ENCODE results near the gene TAS2R13. TPM values are rescaled to one million over a fixed set of nuclear protein-coding genes. Genes with fewer than 3 reads are reported as not detected.

The TAS2R13 gene
- total RNA-seq, 1 donor from 2014 or later: 2.0 TPM

DNA sequence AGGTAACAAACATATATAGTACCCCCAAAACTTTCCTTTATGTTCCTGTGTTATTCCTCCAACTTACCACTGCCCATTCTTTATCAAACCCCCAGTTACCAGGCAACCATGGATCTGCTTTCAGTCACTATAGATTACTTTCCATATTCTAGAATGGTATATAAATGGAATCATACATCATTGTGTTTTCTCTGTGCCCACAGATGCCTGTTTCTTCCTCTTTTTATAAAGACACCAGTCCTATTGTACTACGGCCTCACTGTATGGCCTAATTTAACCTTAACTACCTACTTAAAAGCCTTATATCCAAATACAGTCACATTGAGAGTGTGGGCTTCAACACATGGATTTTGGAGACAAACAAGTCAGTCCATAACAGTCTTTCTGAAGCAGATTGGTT lies 27.1 kb upstream of the TAS2R13 start:
- Histone ChIP-seq H3F3A (ENCODE audit: low read depth) (no peaks in the 10 kb centered on the region), H3K4me1 (no peaks in the 10 kb centered on the region), H3K79me2 (ENCODE audit: low read depth) (no peaks in the 10 kb centered on the region), H3K4me2 (no peak overlapping the region), H4K20me1 (ENCODE audit: low read depth) (no peaks in the 10 kb centered on the region), H3K4me3 (no peak overlapping the region), H3K9me3 (ENCODE audit: low read depth) (no peaks in the 10 kb centered on the region), H3K36me3 (no peaks in the 10 kb centered on the region), H3K9ac (no peak overlapping the region), H3K27ac (no peak overlapping the region), H3K27me3 (no peaks in the 10 kb centered on the region), H2AFZ (replicated peaks) (no peak overlapping the region)
- peaks cover 2% of the 10 kb centered on the region for H3K36me3 Mint-ChIP-seq
- TF ChIP-seq EZH2phosphoT487 (IDR thresholded peaks at IDR 0.05) (no peak), EZH2 (IDR thresholded peaks at IDR 0.05) (no peak)
- TF ChIP-seq, protein P1, sequence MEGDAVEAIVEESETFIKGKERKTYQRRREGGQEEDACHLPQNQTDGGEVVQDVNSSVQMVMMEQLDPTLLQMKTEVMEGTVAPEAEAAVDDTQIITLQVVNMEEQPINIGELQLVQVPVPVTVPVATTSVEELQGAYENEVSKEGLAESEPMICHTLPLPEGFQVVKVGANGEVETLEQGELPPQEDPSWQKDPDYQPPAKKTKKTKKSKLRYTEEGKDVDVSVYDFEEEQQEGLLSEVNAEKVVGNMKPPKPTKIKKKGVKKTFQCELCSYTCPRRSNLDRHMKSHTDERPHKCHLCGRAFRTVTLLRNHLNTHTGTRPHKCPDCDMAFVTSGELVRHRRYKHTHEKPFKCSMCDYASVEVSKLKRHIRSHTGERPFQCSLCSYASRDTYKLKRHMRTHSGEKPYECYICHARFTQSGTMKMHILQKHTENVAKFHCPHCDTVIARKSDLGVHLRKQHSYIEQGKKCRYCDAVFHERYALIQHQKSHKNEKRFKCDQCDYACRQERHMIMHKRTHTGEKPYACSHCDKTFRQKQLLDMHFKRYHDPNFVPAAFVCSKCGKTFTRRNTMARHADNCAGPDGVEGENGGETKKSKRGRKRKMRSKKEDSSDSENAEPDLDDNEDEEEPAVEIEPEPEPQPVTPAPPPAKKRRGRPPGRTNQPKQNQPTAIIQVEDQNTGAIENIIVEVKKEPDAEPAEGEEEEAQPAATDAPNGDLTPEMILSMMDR (IDR thresholded peaks at IDR 0.05): no peak
- no peak overlapping the region for H3K4me3 Mint-ChIP-seq
- H3K27me3 Mint-ChIP-seq (ENCODE audit: insufficient read depth, low read depth): peaks cover 4% of the 10 kb centered on the region
- H3K4me1 Mint-ChIP-seq: peaks cover 3% of the 10 kb centered on the region
- no peak for DNase-seq (ENCODE audit: low spot score)
- H3K27ac Mint-ChIP-seq: no peak overlapping the region
- H3K9me3 Mint-ChIP-seq: no peaks in the 10 kb centered on the region

GRCh38 chr12:10928746-10929286 lies 19.5 kb upstream of the TAS2R13 start, which contains the start of gene PRH2:
TSS of gene PRH2 (plus strand) at chr12:10929236. CDS start at chr12:10929274, 38 bp downstream.
- Histone ChIP-seq H3K27ac (no peak within 1 kb of the TSS), H4K20me1 (ENCODE audit: low read depth) (no peaks in the 10 kb centered on the region), H3K4me1 (no peaks in the 10 kb centered on the region), H3K36me3 (no peaks in the 10 kb centered on the region), H2AFZ (replicated peaks) (no peak within 1 kb of the TSS), H3F3A (ENCODE audit: low read depth) (no peaks in the 10 kb centered on the region), H3K27me3 (no peaks in the 10 kb centered on the region), H3K9ac (no peak within 1 kb of the TSS), H3K4me2 (no peak within 1 kb of the TSS), H3K4me3 (no peak within 1 kb of the TSS), H3K79me2 (ENCODE audit: low read depth) (no peaks in the 10 kb centered on the region), H3K9me3 (ENCODE audit: low read depth) (no peaks in the 10 kb centered on the region)
- Mint-ChIP-seq H3K36me3 (no peaks in the 10 kb centered on the region), H3K4me1 (no peaks in the 10 kb centered on the region), H3K4me3 (no peak within 1 kb of the TSS), H3K27ac (no peak within 1 kb of the TSS), H3K9me3 (no peaks in the 10 kb centered on the region), H3K27me3 (ENCODE audit: insufficient read depth, low read depth) (no peaks in the 10 kb centered on the region)
- no peak for DNase-seq (ENCODE audit: low spot score)
- TF ChIP-seq, protein P1 (IDR thresholded peaks at IDR 0.05): no peak
- TF ChIP-seq EZH2 (IDR thresholded peaks at IDR 0.05) (no peak), EZH2phosphoT487 (IDR thresholded peaks at IDR 0.05) (no peak)

GRCh38 chr12:10926269-10926668 lies 16.9 kb upstream of the TAS2R13 start:
- Mint-ChIP-seq H3K36me3 (no peaks in the 10 kb centered on the region), H3K4me3 (no peak overlapping the region), H3K27ac (no peak overlapping the region), H3K4me1 (no peaks in the 10 kb centered on the region), H3K27me3 (ENCODE audit: insufficient read depth, low read depth) (no peaks in the 10 kb centered on the region), H3K9me3 (no peaks in the 10 kb centered on the region)
- no peak for TF ChIP-seq EZH2 (IDR thresholded peaks at IDR 0.05)
- no peak for TF ChIP-seq EZH2phosphoT487 (IDR thresholded peaks at IDR 0.05)
- Histone ChIP-seq H3K36me3 (no peaks in the 10 kb centered on the region), H3K4me3 (no peak overlapping the region), H3K79me2 (ENCODE audit: low read depth) (no peaks in the 10 kb centered on the region), H4K20me1 (ENCODE audit: low read depth) (no peaks in the 10 kb centered on the region), H3K4me2 (no peak overlapping the region), H3K27me3 (no peaks in the 10 kb centered on the region), H3K9me3 (ENCODE audit: low read depth) (no peaks in the 10 kb centered on the region), H3K27ac (no peak overlapping the region), H3F3A (ENCODE audit: low read depth) (no peaks in the 10 kb centered on the region), H3K9ac (no peak overlapping the region), H3K4me1 (no peaks in the 10 kb centered on the region), H2AFZ (replicated peaks) (no peak overlapping the region)
- DNase-seq (ENCODE audit: low spot score): no peak

DNA sequence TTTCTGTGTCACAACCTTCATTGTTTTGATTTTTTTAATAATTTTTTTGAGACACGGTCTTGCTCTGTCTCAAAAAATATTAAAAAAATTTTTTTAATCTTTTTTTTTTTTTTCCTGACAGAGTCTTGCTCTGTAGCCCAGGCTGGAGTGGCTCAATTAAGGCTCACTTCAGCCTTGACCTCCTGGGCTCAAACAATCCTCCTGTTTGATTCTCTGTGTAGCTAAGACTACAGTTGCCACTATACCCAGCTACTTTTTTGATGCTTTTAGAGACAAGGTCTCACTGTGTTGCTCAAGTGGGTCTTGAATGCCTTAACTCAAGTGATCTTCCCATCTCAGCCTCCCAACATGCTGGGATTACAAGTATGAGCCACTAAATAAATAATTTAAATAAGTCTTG lies 10.4 kb upstream of the TAS2R13 start:
- Mint-ChIP-seq H3K27ac (no peak overlapping the region), H3K36me3 (no peaks in the 10 kb centered on the region), H3K4me3 (no peak overlapping the region), H3K27me3 (ENCODE audit: insufficient read depth, low read depth) (no peaks in the 10 kb centered on the region), H3K4me1 (no peaks in the 10 kb centered on the region), H3K9me3 (no peaks in the 10 kb centered on the region)
- H3K4me2 ChIP-seq: no peak overlapping the region
- no peak for DNase-seq (ENCODE audit: low spot score)
- no peak overlapping the region for H3K27ac ChIP-seq
- no peaks in the 10 kb centered on the region for H3K36me3 ChIP-seq
- no peaks in the 10 kb centered on the region for H3K4me1 ChIP-seq
- H3K9me3 ChIP-seq (ENCODE audit: low read depth): no peaks in the 10 kb centered on the region
- no peaks in the 10 kb centered on the region for H3K27me3 ChIP-seq
- H3K79me2 ChIP-seq (ENCODE audit: low read depth): no peaks in the 10 kb centered on the region
- no peaks in the 10 kb centered on the region for H3F3A ChIP-seq (ENCODE audit: low read depth)
- H3K4me3 ChIP-seq: no peak overlapping the region
- no peak overlapping the region for H2AFZ ChIP-seq (replicated peaks)
- H3K9ac ChIP-seq: no peak overlapping the region
- H4K20me1 ChIP-seq (ENCODE audit: low read depth): no peaks in the 10 kb centered on the region
- TF ChIP-seq EZH2 (IDR thresholded peaks at IDR 0.05) (no peak), EZH2phosphoT487 (IDR thresholded peaks at IDR 0.05) (no peak)
- TF ChIP-seq, protein P1 (IDR thresholded peaks at IDR 0.05): no peak
